ENCODE measurements around the gene PPARG. TPM values are rescaled to one million over a fixed set of nuclear protein-coding genes. Genes with fewer than 3 reads are reported as not detected.

Gene PPARG
- total and polyA plus RNA-seq, 10 donors, result 5.5 to 28.0 (median 19.4) TPM

DNA sequence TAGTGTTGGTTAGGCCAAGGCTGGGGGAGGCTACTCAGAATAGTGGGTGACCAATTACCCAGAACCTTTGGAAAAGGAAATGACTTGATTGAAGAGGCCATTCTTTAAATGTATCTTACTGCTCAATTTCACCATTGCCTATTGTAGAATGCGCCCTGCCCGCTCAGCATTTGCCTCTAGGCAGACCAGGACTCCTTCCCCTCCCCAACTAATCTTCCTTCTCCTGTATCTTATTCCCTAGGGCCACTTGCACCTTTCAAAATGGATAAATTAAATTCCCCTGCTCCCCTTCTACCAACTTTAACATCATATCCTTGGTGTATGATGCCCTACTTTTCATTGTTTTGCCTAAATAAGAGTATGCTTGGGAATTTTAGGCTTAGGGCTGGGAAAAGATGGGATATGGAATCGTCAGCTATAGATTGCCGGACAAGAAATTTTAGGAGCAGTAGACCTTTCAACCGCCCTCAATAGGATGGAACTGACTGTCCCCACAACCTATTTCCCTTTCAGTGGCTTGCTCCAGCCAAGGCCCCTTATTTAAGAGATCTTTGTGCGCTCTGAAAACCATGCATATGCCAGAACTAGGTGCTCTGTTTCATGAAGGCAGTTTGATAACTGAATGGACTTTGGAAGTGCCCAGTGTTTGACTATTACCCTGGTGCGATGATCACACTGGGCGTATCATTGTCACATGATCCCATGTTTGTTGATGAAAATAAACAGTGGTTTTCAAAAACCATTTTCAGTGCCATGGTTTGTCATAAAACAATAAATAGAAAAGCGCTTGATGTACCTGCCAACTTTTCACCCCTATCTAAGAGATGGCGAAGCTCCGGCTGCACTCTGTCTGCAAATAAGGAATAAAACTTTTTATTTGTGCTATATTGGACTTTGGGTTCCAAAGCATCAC is 121.1 kb downstream of the PPARG start:
- Histone ChIP-seq H3K27me3 (replicated peaks in 1 of 7) (no peaks in the 10 kb centered on the region), H3K9me3 (no peaks in the 10 kb centered on the region), H3K4me1 (peaks cover 0 to 28% (median 4%) of the 10 kb centered on the region in 6 donors), H3K36me3 (no peaks in the 10 kb centered on the region), H3K4me3 (no peak overlapping the region), H3K27ac (no peak overlapping the region)
- 95 to 99% (median 97%) methylated on average over 11 of the region's 11 CpGs for WGBS, 5 donors
- intact Hi-C loops (cut with DNase I; ENCODE audit: low total_unique reads), result no loop called here
- TF ChIP-seq POLR2A (IDR thresholded peaks at IDR 0.05), result no peak
- no peak for TF ChIP-seq POLR2AphosphoS5 (IDR thresholded peaks at IDR 0.05)
- TF ChIP-seq, protein P1, sequence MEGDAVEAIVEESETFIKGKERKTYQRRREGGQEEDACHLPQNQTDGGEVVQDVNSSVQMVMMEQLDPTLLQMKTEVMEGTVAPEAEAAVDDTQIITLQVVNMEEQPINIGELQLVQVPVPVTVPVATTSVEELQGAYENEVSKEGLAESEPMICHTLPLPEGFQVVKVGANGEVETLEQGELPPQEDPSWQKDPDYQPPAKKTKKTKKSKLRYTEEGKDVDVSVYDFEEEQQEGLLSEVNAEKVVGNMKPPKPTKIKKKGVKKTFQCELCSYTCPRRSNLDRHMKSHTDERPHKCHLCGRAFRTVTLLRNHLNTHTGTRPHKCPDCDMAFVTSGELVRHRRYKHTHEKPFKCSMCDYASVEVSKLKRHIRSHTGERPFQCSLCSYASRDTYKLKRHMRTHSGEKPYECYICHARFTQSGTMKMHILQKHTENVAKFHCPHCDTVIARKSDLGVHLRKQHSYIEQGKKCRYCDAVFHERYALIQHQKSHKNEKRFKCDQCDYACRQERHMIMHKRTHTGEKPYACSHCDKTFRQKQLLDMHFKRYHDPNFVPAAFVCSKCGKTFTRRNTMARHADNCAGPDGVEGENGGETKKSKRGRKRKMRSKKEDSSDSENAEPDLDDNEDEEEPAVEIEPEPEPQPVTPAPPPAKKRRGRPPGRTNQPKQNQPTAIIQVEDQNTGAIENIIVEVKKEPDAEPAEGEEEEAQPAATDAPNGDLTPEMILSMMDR (IDR thresholded peaks at IDR 0.05 in 8 of 11, conservative IDR thresholded peaks at IDR 0.05 in 3 of 11), result no peak
- DNase-seq, result no peak

DNA sequence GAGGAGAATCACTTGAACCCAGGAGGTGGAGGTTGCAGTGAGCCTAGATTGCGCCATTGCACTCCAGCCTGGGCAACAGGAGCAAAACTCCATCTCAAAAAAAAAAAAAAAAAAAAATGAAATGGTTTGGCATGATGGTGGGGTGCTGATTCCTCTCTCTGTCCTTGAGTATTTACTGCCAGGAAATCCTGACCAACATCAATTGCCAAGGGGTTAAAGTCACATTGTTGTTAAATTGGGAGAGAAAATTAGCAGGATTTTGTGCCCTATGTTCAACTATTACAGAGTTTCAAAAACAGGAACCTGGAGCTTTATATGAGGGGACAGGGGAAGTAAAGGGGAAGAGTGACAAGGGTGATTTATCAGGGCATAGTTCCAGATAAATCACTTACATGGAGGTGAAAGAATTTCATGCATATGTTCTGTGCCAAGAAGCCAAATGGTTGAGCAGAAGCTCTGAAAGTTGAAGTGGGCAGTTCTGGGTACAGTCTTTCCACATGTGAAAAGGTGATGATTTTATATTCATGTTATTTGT is 124.9 kb downstream of the PPARG start:
- 54 to 81% (median 64%) methylated on average over 1 of the region's 1 CpG for whole genome bisulfite sequencing, 5 donors
- Histone ChIP-seq H3K9me3 (no peaks in the 10 kb centered on the region), H3K36me3 (no peaks in the 10 kb centered on the region), H3K27ac (peak overlapping the region in 6 of 8 donors; percentile 9 to 59 (median 34)), H3K4me1 (peaks cover 0 to 20% (median 0%) of the 10 kb centered on the region in 6 donors), H3K27me3 (replicated peaks in 1 of 7) (no peaks in the 10 kb centered on the region), H3K4me3 (no peak overlapping the region)
- intact Hi-C loops (cut with DNase I; ENCODE audit: low total_unique reads), result no loop called here
- DNase-seq, result no peak
- peak in 1 of 3 donors; percentile 25 for TF ChIP-seq POLR2AphosphoS5 (IDR thresholded peaks at IDR 0.05)
- TF ChIP-seq, protein P1 (IDR thresholded peaks at IDR 0.05 in 8 of 11, conservative IDR thresholded peaks at IDR 0.05 in 3 of 11), result no peak

DNA sequence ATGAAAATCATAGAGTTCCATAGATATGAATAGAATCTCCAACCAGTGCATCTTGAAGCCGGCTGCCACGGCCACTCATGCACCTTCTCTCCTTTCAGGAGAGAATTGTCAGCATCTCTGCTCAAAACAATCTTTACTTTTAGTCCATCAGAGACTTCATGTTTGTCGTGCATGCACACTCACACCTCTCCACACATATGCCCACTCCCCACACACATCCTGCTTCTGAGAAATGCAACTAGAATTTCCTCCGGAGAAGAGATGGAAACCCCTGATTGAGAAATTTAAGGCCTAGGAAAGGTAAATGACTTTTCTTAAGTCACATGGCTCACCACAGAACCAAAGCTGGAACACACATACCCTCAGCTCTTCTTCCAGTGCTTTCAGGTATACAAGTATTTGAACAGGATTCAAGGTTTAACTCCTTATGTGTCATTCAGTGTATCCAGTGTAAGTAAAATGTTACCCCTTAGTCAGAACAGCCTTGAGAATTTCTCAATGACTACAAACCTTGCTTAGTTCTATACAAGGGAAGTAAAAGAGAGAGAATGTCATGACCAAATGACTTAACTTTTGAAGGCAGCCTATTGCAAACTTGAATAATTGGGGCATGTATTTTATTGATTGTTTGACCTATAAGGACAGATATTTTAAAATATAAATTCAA is 126.3 kb downstream of the PPARG start:
- Histone ChIP-seq H3K27ac (no peak overlapping the region), H3K4me3 (no peak overlapping the region), H3K36me3 (no peaks in the 10 kb centered on the region), H3K27me3 (replicated peaks in 1 of 7) (no peaks in the 10 kb centered on the region), H3K9me3 (no peaks in the 10 kb centered on the region), H3K4me1 (peaks cover 0 to 20% (median 0%) of the 10 kb centered on the region in 6 donors)
- intact Hi-C loops (cut with DNase I; ENCODE audit: low total_unique reads), result no loop called here
- TF ChIP-seq, protein P1 (IDR thresholded peaks at IDR 0.05 in 8 of 11, conservative IDR thresholded peaks at IDR 0.05 in 3 of 11), result no peak
- TF ChIP-seq POLR2AphosphoS5 (IDR thresholded peaks at IDR 0.05), result no peak
- TF ChIP-seq POLR2A (IDR thresholded peaks at IDR 0.05), result no peak
- WGBS, 5 donors, result 71 to 78% (median 76%) methylated on average over 4 of the region's 4 CpGs
- DNase-seq, result no peak

DNA sequence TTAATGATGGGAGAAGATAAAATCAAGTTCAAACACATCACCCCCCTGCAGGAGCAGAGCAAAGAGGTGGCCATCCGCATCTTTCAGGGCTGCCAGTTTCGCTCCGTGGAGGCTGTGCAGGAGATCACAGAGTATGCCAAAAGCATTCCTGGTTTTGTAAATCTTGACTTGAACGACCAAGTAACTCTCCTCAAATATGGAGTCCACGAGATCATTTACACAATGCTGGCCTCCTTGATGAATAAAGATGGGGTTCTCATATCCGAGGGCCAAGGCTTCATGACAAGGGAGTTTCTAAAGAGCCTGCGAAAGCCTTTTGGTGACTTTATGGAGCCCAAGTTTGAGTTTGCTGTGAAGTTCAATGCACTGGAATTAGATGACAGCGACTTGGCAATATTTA is 127.9 kb downstream of the PPARG start:
- Histone ChIP-seq H3K27me3 (replicated peaks in 1 of 7) (no peaks in the 10 kb centered on the region), H3K27ac (no peak overlapping the region), H3K9me3 (no peaks in the 10 kb centered on the region), H3K4me3 (no peak overlapping the region), H3K36me3 (no peaks in the 10 kb centered on the region), H3K4me1 (peaks cover 0 to 20% (median 0%) of the 10 kb centered on the region in 6 donors)
- DNase-seq, result no peak
- TF ChIP-seq, protein P1 (IDR thresholded peaks at IDR 0.05 in 8 of 11, conservative IDR thresholded peaks at IDR 0.05 in 3 of 11), result no peak
- TF ChIP-seq POLR2AphosphoS5 (IDR thresholded peaks at IDR 0.05), result no peak
- TF ChIP-seq POLR2A (IDR thresholded peaks at IDR 0.05), result no peak
- 93 to 94% (median 93%) methylated on average over 8 of the region's 8 CpGs for WGBS, 5 donors
- intact Hi-C loops (cut with DNase I; ENCODE audit: low total_unique reads), result no loop called here

Data from spleen (tissue), 11 donors.